GM12874 (cell line): Measurements from ENCODE around the gene ITGAE.

Experiments
- TF ChIP-seq, protein P1 (sequence below): IDR thresholded peaks from 2 replicates; pipeline ENCODE4 v1.5.1; 2011; ENCODE audit warnings: low read depth, mild to moderate bottlenecking, control low read depth, low read length, moderate library complexity; ENCODE audit not compliant: insufficient read depth

The ITGAE gene

GRCh38 chr17:3814361-3814760 lies 13.4 kb upstream of the ITGAE start:
- TF ChIP-seq, protein P1, sequence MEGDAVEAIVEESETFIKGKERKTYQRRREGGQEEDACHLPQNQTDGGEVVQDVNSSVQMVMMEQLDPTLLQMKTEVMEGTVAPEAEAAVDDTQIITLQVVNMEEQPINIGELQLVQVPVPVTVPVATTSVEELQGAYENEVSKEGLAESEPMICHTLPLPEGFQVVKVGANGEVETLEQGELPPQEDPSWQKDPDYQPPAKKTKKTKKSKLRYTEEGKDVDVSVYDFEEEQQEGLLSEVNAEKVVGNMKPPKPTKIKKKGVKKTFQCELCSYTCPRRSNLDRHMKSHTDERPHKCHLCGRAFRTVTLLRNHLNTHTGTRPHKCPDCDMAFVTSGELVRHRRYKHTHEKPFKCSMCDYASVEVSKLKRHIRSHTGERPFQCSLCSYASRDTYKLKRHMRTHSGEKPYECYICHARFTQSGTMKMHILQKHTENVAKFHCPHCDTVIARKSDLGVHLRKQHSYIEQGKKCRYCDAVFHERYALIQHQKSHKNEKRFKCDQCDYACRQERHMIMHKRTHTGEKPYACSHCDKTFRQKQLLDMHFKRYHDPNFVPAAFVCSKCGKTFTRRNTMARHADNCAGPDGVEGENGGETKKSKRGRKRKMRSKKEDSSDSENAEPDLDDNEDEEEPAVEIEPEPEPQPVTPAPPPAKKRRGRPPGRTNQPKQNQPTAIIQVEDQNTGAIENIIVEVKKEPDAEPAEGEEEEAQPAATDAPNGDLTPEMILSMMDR, result no peak

DNA sequence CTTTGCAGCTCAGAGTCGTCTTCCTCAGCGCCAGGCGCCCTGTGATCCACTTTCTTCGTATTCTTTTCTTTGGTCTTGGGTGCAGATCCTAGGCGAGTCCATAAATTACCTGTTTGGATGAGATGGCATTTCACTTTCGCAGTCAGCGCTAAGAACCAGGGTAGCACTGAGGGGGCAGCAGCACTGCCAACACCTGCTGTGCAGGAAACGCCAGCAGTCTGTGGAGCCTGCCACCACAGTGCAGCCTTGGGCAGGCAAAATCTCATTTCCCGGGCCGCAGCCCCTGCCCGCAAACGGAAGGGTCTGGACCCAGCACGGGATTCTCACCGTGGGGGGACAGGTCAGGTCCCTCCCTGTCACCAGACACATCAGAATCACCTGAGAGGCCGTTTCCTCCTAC lies 12.2 kb upstream of the ITGAE start:
- TF ChIP-seq, protein P1, result no peak

DNA sequence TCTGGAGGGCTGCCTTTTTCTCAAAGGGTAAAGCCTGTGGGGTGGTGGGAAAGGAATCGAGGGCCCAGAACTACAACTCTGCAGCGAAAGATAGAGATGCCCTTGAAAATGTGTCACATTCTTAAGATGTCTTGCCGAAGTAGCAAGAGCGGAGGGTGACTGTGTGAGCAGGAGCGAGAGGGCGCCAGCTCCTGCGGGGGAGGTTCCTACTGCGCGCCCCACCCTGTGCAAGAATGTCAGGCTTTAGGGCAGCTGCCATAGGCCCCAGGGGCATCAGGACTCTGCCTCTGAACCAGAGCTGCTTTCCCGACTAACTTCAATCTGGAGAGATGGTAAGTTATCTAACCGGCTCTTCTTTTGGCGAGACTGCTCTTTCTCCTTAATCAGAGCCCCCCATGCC lies 11.8 kb upstream of the ITGAE start:
- TF ChIP-seq, protein P1, result no peak

DNA sequence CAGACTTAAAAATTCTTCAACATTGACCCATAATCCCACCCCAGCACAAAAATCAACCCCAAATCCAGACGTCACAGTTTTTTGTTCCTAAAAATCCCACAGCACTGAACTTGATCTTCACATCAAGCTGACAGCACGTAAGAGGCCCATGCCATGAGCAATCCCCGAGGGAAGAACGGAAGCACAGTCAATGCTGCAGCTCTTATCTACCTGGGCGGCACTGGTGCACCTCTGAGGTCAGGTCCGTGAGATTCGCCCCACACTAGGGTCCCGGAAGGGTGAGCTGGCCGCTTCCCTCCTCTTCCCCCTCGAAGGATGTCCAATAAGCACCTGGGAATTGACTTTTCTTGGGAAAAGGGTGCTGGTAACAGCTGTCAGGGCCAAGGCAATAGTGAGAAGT lies 11.3 kb upstream of the ITGAE start:
- TF ChIP-seq, protein P1, result no peak

GRCh38 chr17:3810019-3810418 lies 9.0 kb upstream of the ITGAE start:
- TF ChIP-seq, protein P1, result no peak

DNA sequence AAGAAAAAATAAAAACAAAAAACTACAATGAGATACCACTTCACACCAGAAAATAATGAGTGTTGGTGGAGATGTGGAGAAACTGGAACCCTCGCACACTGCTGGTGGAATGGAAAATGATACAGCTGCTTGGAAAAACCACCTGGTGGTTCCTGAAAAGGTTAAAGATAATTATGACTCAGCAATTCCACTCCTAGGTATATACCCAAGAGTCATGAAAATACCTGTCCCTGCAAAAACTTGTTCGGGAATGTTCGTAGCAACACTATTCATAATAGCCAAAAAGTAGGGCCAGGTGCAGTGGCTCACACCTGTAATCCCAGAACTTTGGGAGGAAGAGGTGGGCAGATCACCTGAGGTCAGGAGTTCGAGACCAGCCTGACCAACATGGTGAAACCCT lies 8.1 kb upstream of the ITGAE start:
- TF ChIP-seq, protein P1, result no peak

- TF ChIP-seq, protein P1, result no peak
Measured at GRCh38 chr17:3808701-3809100, 7.7 kb upstream of the ITGAE start.

DNA sequence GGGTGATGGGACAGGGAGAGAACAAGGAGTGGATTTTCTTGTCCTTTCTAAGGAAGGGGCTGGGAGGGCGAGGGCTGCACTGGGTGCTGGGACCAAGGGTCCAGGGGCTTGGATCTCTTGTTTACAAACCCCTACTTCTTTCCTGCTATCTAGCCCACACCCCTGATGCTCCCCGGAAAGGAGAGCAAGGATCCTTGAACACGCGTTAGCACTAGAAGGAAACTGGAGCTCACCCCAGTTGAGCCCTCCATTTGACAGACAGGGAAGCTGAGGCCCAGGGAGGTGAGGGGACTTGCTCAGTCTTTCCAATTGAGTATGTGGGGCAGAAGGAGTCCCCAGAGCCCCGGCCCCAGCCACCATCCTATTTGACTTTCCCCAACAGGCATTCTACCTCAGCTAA lies 4.6 kb upstream of the ITGAE start:
- TF ChIP-seq, protein P1, result no peak
